Neural progenitor cell (in vitro differentiated cells): ENCODE results near the gene MAD1L1.
"Not testable (repeated sequence)": the region's sequence is repeated elsewhere in the genome, so short reads cannot be mapped to it uniquely, and the experiment has no call there.

Experiments
- CTCF ChIP-seq: fragments of 200-600 bp; sonication (generic); IDR thresholded peaks from 2 replicates; pipeline ENCODE4 v1.5.1; 2017; ENCODE audit warnings: antibody characterized with exemption, mild to moderate bottlenecking
- EZH2phosphoT487 ChIP-seq: fragments of 200-600 bp; sonication (generic); IDR thresholded peaks from 2 replicates; pipeline ENCODE4 v1.6.1; 2017; ENCODE audit warnings: antibody characterized with exemption

- not testable (repeated sequence) for TF ChIP-seq EZH2phosphoT487, CTCF
Observed at GRCh38 chr7:1825647-1825896, 407.2 kb downstream of the MAD1L1 start.
